KOPT-K1 (cell line): Measurements from ENCODE around the gene SIRPB2.
"Not testable (repeated sequence)": the region's sequence is repeated elsewhere in the genome, so short reads cannot be mapped to it uniquely, and the experiment has no call there.

ENCODE experiments used
- H3K27ac ChIP-seq: fragments of 200-600 bp; sonication (generic); 2 replicates; pipeline ENCODE4 v1.5.1; 2016; ENCODE audit warnings: antibody characterized with exemption, mild to moderate bottlenecking, low read depth, low read length; ENCODE audit not compliant: poor library complexity, severe bottlenecking
- H3K36me3 ChIP-seq: fragments of 200-600 bp; sonication (generic); 2 replicates; pipeline ENCODE4 v1.5.1; 2017; ENCODE audit warnings: antibody characterized with exemption, mild to moderate bottlenecking, low read length, moderate library complexity; ENCODE audit not compliant: insufficient read depth
- H3K9me3 ChIP-seq: fragments of 200-600 bp; sonication (generic); 2 replicates; pipeline ENCODE4 v1.5.1; 2017; ENCODE audit warnings: antibody characterized with exemption, low read length, mild to moderate bottlenecking; ENCODE audit not compliant: insufficient read depth, poor library complexity, severe bottlenecking

Gene SIRPB2

DNA sequence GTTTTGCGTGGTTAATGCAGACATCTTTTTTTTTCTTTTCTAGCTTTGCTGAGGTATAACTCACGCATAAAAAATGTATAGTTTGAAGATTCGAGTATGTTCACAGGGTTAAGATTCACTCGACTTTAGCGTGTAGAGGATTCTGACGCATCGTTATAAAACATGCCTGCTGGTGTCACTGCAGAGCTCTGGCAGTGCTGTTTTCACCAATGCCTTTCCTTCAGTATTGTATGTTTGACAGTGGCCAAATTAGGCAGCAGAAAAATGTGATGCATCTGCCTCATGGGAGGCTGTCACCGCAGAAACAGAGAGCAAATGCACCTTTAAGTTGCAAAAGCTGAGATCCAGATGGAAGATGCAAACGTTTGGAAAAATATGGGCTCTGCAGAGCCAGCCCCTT lies 18.0 kb upstream of the SIRPB2 start:
- Histone ChIP-seq H3K9me3 (peaks cover 8% of the 10 kb centered on the region), H3K27ac (no peak overlapping the region), H3K36me3 (no peaks in the 10 kb centered on the region)

DNA sequence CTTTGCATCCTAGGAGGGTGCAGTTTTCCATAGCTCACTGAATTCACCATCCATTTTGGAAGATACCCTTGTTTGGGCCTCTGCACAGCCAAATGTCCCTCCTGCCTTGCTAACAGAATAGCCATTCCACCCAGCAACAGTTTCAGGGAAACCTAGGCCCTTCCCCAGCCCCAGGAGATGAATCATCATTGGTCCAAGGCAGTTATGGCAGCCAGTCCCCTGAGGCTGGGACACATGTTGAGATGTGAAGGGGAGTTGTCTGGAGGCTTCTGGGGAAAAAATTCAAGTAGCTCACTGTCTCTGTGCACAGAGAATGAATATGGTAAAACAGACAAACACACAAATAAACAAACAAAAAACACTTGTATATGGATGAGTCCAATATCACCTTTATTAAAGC lies 17.4 kb upstream of the SIRPB2 start:
- H3K27ac ChIP-seq = no peak overlapping the region
- peaks cover 8% of the 10 kb centered on the region for H3K9me3 ChIP-seq
- H3K36me3 ChIP-seq = no peaks in the 10 kb centered on the region

DNA sequence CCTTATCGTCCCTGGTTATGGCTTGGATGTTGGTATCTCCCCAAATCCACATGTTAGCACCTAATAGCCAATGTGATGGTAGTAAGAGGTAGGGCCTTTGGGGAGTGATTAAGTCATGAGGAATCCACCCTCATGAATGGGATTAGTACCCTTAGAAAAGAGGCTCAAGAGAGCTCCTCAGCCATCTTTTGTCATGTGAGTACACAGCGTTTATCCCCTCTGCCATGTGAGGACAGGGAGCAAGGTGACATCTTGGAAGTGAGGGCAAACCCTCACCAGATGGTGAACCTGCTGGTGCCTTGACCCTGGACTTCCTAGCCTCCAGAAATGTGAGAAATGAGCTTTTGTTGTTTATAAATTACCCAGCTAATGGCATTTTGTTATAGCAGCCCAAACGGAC lies 16.1 kb upstream of the SIRPB2 start:
- H3K27ac ChIP-seq = no peak overlapping the region
- no peaks in the 10 kb centered on the region for H3K36me3 ChIP-seq
- H3K9me3 ChIP-seq = no peaks in the 10 kb centered on the region

DNA sequence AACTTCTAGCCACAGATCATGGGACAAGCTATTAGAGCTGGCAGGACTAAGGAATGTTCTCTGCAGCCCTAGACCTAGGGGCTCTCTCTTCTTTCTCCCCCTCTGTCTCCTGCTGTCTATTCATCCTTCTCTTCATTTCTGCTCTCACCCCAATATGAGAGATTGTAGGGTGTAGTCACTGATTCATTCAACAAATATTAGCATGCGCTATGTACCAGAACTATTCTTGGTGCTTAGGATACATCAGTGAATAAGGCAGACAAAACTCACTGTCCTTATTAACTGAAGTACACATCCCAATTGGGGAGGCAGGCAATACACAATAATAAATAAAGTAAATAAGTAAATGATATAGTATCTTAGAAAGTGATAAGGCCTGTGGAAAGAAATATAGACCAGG lies 14.7 kb upstream of the SIRPB2 start:
- no peak overlapping the region for H3K27ac ChIP-seq
- H3K9me3 ChIP-seq = no peaks in the 10 kb centered on the region
- H3K36me3 ChIP-seq = no peaks in the 10 kb centered on the region

DNA sequence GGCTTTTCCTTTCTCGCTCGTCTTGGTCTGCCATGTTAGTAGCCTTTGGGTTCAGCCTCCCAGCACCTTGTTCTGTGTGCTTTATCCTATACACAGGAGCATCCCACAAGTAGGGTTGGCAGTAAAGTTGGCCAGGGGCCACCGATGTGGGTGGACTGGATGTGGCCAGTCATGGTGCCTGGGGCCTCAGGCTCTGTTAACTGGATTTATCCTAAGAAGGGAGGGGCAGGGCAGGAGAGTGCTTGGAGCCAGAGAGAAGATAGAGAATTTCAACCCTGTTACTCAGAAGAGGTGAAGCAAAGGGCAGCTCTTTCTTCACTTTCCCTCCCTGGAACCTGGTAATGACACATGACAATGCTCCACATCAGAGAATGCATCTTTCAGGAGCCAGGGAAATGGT lies 14.1 kb upstream of the SIRPB2 start:
- H3K27ac ChIP-seq = no peak overlapping the region
- H3K9me3 ChIP-seq = no peaks in the 10 kb centered on the region
- no peaks in the 10 kb centered on the region for H3K36me3 ChIP-seq

DNA sequence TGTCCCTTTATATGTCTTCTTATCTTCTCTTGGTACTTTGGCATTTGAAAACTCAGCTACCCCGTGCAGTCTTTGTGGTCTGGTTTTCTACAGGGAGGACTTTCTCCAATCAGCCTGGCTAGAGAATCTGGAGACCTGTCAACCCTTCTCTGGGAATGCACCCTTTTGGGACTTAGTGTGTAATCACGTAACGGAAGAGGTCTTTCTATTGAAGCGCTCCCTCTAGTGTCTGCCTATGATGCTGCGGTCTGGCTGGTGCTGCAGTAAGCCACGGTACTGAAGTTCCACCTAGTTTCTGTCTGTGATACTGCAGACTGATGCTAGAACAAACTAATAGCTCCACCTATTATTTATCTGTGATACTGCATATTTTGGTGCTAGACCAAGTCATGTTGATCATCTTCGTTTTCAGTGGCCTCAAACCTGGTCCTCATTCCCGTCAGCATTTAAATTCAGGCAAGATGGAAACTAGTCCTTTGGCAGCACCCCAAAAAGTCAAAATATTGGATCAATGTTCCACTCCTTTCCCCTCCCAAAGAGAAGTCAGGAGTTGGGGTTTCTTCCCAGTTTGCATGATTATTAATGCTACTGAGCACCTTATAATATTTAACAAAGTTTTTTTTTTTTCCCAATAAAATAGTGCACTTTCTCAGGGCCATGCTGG lies 12.5 kb upstream of the SIRPB2 start:
- no peaks in the 10 kb centered on the region for H3K9me3 ChIP-seq
- H3K36me3 ChIP-seq = no peaks in the 10 kb centered on the region
- no peak overlapping the region for H3K27ac ChIP-seq

DNA sequence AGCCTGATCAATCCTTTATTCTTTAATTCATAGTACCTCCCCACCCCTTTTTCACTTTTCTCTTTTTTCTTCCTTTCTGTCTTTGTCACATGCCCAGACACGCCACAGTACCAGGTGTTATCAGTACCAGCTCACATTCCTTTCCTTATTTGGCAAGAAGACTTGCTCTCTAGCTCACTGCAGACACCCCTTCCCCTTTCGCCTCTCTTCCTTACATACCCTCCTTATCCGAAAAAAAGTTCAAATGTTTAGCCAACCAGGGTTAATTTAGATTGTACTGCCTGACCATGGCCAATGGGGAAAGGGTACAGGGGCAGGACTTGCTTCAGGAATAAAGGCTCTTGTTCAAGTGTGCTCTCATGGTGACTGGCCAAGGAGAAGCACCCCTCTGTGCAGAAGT lies 9.3 kb upstream of the SIRPB2 start:
- Histone ChIP-seq H3K27ac (no peak overlapping the region), H3K9me3 (no peaks in the 10 kb centered on the region), H3K36me3 (no peaks in the 10 kb centered on the region)

DNA sequence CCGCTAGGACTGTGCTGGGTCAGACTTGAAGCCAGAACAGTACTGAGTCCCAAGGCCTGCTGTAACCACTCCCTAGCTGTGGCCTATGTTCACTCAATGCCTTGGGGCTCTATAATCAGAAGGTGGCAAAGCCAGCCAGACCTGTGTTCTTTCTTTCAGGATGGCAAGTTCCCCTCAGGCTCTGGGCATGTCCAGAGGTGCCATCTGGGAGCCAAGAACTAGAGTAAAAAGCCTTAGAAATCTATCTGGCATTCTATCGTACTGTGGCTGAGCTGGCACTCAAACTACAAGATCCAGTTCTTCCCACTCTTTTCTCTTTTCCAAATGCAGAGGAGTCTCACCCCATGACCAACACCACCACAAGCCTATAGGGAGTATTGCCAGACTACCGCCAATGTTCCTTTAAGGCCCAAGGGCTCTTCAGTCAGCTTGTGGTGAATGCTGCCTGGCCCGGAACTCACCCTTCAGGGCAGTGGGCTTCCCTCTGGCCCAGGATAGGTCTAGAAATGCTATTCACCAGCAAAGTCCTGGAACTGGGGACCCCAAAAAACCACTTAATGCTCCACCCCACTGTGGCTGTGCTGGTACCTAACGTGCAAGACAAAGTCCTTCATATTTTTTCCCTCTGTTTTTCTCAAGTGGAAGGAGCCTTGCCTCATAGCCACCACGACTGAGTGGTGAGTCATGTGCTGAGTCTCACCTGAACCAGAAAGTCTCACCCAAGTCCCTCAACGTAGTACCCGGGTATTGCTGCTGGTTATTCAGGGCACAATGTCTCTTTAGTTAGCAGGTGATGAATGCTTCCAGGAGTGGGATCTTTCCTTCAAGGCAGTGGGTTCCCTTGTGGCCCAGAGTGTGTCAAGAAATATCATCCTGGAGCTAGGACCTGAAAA lies 8.6 kb upstream of the SIRPB2 start:
- Histone ChIP-seq H3K9me3 (no peaks in the 10 kb centered on the region), H3K27ac (no peak overlapping the region), H3K36me3 (no peaks in the 10 kb centered on the region)

DNA sequence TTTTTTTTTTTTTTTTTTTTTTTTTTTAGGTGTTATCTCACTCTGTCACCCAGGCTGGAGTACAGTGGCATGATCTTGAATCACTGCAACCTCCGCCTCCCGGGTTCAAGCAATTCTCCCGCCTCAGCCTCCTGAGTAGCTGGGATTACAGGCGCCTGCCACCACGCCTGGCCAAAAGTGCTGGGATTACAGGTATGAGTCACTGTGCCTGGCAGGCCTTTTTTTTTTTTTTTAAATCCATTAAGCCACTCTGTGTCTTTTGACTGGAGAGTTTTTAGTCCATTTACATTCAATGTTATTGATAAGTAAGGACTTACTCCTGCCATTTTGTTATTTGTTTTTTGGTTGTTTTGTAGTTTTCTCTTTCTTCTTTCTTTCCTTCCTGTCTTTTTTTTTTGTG lies 6.2 kb upstream of the SIRPB2 start:
- H3K27ac ChIP-seq = not testable (repeated sequence)

DNA sequence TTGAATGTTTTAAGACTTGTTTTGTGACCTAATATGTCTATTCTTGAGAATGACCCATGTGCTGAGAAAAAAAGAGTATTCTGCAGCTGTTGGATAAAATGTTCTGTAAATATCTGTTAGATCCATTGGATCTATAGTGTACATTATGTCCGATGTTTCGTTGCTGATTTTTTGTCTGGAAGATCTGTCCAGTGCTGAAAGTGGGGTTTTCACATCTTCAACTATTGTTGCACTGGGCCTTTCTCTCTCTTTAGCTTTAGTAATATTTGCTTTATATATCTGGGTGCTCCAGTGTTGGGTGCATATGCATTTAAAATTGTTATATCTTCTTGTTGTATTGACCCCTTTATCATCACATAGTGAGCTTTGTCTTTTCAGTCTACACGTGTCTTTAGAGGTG lies 5.7 kb upstream of the SIRPB2 start:
- Histone ChIP-seq H3K36me3 (no peaks in the 10 kb centered on the region), H3K9me3 (no peaks in the 10 kb centered on the region), H3K27ac (no peak overlapping the region)

More for the DNA sequence above, 6.2 kb upstream of the SIRPB2 start:
- H3K9me3 ChIP-seq, H3K36me3 ChIP-seq: not testable (repeated sequence)

DNA sequence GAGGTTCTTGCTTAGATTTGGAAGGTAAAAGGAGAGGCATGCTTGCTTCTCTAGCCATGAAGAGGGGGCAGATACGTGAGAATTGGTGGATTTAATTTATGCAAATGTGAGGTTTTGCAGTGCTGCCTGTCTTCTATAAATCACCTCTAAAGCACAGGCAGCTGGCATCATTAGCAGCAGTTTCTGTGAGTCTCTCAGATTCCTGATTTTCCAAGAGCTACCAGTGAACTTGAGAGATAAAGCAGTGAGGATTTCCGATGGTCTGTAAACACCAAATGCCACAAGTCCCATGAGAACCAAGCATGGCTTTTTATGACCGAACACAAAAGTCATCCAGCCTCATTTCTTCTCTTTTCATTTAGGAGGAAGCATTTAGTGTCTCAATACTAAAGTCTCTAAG lies 3.2 kb upstream of the SIRPB2 start:
- Histone ChIP-seq H3K27ac (no peak overlapping the region), H3K36me3 (no peaks in the 10 kb centered on the region), H3K9me3 (no peaks in the 10 kb centered on the region)

DNA sequence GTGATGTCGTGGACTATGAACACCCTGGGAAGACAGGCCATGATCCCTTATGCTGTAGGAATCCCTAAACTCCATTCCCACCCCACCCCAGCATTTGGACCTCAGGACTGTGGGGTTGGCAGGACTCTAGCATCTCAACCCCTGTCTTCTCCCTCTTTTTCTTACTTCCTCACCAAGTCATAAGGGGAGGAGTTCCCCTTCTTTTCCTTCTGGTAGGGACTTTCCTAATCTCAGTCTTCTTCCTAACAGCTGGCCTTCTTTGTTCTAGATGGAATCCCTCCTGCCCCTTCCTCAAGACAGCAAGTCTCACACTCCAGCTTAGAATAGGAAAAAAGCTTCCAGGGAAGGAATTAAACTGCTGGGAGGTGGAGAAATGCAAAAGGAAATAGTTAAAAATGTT lies 2.3 kb upstream of the SIRPB2 start:
- Histone ChIP-seq H3K9me3 (no peaks in the 10 kb centered on the region), H3K27ac (no peak overlapping the region), H3K36me3 (no peaks in the 10 kb centered on the region)

DNA sequence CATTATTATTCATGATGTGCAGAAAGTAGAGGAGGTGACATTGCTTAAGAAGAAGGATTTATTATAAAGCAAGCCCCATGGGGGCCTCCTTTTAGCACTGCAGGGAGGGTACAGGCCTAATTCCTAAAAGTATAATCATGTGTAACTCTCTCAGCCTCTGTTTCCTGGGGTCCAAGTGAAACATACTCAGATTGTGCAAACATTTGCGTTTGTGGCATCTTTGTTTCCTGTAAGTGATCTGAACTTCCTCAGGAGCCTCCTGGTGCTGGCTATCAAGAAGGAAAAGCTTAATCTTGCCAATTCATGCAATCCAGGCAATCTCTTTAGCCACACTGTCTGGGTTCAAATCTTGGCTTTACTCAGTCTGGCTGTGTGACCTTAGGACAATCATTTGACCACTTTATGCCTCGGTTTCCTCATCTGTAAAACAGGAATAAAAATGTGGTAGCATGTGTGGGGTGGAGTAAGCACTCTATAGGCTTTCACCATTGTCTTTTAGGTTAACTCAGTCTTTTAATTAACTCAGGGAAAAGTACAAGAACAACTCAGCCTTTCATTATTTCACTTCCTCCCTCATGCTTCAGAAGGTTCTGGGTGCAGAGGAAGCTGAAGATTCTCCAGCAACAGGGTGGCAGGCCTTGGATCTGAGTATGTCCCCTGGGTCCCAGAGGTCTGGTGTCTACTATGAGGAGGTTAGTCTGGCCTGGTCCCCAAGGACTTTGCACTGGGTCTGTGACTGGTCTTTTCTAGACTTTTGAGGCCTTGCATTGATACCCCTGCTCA lies 831 bp upstream of the SIRPB2 start:
- Histone ChIP-seq H3K27ac (no peak overlapping the region), H3K36me3 (no peaks in the 10 kb centered on the region), H3K9me3 (no peaks in the 10 kb centered on the region)

DNA sequence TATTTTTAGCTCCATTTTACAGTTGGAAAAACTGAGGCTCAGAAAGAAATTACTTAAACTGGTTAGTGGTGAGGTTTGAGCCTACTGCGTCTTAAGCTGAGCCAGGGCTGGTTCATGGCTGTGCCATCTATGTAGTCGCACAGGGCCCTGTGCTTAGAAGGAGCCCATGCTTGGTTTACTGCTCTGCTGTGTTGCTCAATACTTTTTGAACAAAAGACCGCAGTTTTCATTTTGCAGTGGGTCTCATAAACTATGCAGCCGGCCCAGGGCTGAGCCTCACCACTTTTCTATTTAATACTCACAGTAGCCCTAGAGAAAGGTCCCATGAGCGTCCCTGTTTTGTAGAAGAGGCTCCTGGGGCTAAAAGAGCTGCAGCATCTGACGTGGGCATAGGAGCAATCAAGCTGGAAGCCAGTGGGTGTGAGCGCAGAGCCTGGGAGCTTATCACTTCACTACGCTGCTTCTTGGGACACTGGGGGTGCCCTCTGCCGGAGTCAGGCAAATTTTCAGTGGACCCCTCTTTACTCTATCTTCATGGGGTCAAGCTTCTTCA lies 501 bp downstream of the SIRPB2 start:
- no peaks in the 10 kb centered on the region for H3K9me3 ChIP-seq
- H3K36me3 ChIP-seq = no peaks in the 10 kb centered on the region
- no peak overlapping the region for H3K27ac ChIP-seq

DNA sequence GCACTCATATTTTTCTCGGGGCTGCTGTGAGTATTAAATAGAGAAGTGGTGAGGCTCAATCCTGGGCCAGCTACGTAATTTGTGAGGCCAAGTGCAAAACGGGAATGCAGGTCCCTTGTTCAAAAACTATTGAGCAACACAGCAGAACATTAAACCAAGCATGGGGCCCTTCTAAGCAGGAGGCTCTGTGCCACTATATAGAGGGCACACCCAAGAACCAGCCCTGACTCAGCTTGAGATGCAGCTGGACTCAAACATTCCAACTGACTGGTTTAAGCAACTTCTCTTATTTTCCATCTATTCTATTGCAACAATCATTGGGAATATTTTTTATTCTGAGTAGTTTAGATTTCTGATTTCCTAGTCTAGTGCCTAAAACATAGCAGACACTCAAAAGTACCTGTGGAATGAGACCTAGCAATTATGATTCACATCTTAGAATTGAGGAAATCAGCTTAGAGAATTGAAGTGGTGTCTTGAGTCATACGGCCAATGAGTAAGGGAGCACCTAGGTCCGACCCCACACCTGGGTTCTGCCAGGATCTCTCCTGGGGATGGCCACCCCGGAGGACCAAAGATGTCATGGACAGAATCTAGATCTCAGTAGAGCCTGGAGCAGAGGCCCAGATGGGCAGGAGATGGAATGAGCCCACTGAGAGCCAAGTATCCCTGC lies 1.3 kb downstream of the SIRPB2 start:
- Histone ChIP-seq H3K36me3 (no peaks in the 10 kb centered on the region), H3K27ac (no peak overlapping the region), H3K9me3 (no peaks in the 10 kb centered on the region)
